B cell (primary cell): ENCODE data around the gene SLC6A20.

Source experiments
- EZH2 ChIP-seq: IDR thresholded peaks from 2 replicates; pipeline ENCODE4 v1.6.1; 2012; ENCODE audit warnings: borderline replicate concordance, low read depth, mild to moderate bottlenecking, moderate library complexity, low read length; ENCODE audit not compliant: insufficient read depth, poor library complexity, severe bottlenecking
- TF ChIP-seq, protein P1 (sequence below): fragments of 200-600 bp; IDR thresholded peaks from one replicate; pipeline ENCODE4 v1.8.0; 2022; ENCODE audit warnings: antibody characterized with exemption, mild to moderate bottlenecking

GRCh38 chr3:45795509-45795881 is 841 bp downstream of the SLC6A20 start:
- TF ChIP-seq, protein P1, sequence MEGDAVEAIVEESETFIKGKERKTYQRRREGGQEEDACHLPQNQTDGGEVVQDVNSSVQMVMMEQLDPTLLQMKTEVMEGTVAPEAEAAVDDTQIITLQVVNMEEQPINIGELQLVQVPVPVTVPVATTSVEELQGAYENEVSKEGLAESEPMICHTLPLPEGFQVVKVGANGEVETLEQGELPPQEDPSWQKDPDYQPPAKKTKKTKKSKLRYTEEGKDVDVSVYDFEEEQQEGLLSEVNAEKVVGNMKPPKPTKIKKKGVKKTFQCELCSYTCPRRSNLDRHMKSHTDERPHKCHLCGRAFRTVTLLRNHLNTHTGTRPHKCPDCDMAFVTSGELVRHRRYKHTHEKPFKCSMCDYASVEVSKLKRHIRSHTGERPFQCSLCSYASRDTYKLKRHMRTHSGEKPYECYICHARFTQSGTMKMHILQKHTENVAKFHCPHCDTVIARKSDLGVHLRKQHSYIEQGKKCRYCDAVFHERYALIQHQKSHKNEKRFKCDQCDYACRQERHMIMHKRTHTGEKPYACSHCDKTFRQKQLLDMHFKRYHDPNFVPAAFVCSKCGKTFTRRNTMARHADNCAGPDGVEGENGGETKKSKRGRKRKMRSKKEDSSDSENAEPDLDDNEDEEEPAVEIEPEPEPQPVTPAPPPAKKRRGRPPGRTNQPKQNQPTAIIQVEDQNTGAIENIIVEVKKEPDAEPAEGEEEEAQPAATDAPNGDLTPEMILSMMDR: no peak
- TF ChIP-seq EZH2: no peak
